B cell (primary cell): ENCODE results near the gene VNN1. TPM values are rescaled to one million over a fixed set of nuclear protein-coding genes. Genes with fewer than 3 reads are reported as not detected.

Experiments used
- ATAC-seq: fragments of 200-7000 bp; cut with Tn5 transposase; one replicate; pipeline ENCODE4 v1.10.0; 2021; ENCODE audit warnings: low read depth, mild to moderate bottlenecking, moderate number of reproducible peaks, moderate library complexity
- CTCF ChIA-PET: fragments of 350-600 bp; sonication (Branson Sonifier 250); formaldehyde crosslinking; loops from one replicate; lab custom pipeline; 2021; ENCODE audit warnings: antibody characterized with exemption, inconsistent platforms; lab: Charles Lee
- POLR2A ChIA-PET: fragments of 350-600 bp; sonication (Branson Sonifier 250); formaldehyde crosslinking; loops from one replicate; lab custom pipeline; 2021; ENCODE audit warnings: antibody characterized with exemption; lab: Charles Lee
- DNase-seq: peaks from one replicate; pipeline ENCODE4 v3.0.0; 2013
- H2AFZ ChIP-seq: 2 replicates; pipeline ENCODE4 v1.6.1; 2012; ENCODE audit warnings: mild to moderate bottlenecking, low read depth, low read length; ENCODE audit not compliant: insufficient read depth, poor library complexity, severe bottlenecking
- H3K27ac ChIP-seq, 2 donors: 1 replicate in 1 of 2; 2 replicates in 1 of 2; pipeline ENCODE4 v1.5.1; 2012 to 2013; ENCODE audit warnings: low read length in 2 of 2, mild to moderate bottlenecking in 2 of 2, moderate library complexity in 1 of 2
- H3K27me3 ChIP-seq, 4 experiments: fragments of 200-600 bp in 1 of 4; sonication (generic) in 1 of 4; replicated peaks in 1 of 4; 1 replicate in 2 of 4; 2 replicates in 2 of 4; pipeline versions ENCODE4 v1.6.1 to v1.7.0; 2013 to 2016; ENCODE audit warnings: low read length in 3 of 4, mild to moderate bottlenecking in 2 of 4, mixed read lengths in 1 of 4, moderate library complexity in 1 of 4; ENCODE audit not compliant: insufficient read depth in 4 of 4, control insufficient read depth in 3 of 4; ENCODE audit errors: control extremely low read depth in 1 of 4
- H3K36me3 ChIP-seq, 2 experiments: replicated peaks in 1 of 2; 1 replicate in 1 of 2; 2 replicates in 1 of 2; pipeline versions ENCODE4 v1.6.1 to v1.7.1; 2013; ENCODE audit warnings: low read length in 1 of 2; ENCODE audit not compliant: insufficient read depth in 2 of 2, control insufficient read depth in 1 of 2; ENCODE audit errors: control extremely low read depth in 1 of 2, extremely low read depth in 1 of 2
- H3K4me1 ChIP-seq, 2 donors: fragments of 200-600 bp in 1 of 2; sonication (generic) in 1 of 2; 1 replicate in 1 of 2; 2 replicates in 1 of 2; pipeline versions ENCODE4 v1.5.1 to v1.6.1; 2013 to 2017; ENCODE audit warnings: low read length in 2 of 2; ENCODE audit not compliant: control insufficient read depth in 2 of 2, insufficient read depth in 2 of 2
- H3K4me2 ChIP-seq: replicated peaks from 2 replicates; pipeline ENCODE3; 2012; ENCODE audit warnings: mild to moderate bottlenecking, low read depth, low read length; ENCODE audit not compliant: poor library complexity, severe bottlenecking
- H3K4me3 ChIP-seq, 5 experiments: fragments of 200-600 bp in 1 of 5; sonication (generic) in 1 of 5; 1 replicate in 3 of 5; 2 replicates in 2 of 5; pipeline versions ENCODE4 v1.5.1 to v1.7.0; 2011 to 2016; ENCODE audit warnings: low read length in 4 of 5, mild to moderate bottlenecking in 4 of 5, low read depth in 2 of 5, control low read depth in 1 of 5, moderate library complexity in 1 of 5; ENCODE audit not compliant: insufficient read depth in 1 of 5; ENCODE audit errors: control extremely low read depth in 1 of 5, extremely low read depth in 1 of 5
- H3K79me2 ChIP-seq: fragments of 200-600 bp; sonication (generic); one replicate; pipeline ENCODE4 v1.6.0; 2016; ENCODE audit warnings: low read length; ENCODE audit not compliant: control insufficient read depth, insufficient read depth
- H3K9ac ChIP-seq: fragments of 200-600 bp; sonication (generic); 2 replicates; pipeline ENCODE4 v1.6.1; 2017; ENCODE audit warnings: mild to moderate bottlenecking, low read length, moderate library complexity
- H3K9me3 ChIP-seq, 3 donors: one replicate each; pipeline versions ENCODE4 v1.6.1 to v1.7.1; 2013; ENCODE audit warnings: low read length in 2 of 3; ENCODE audit not compliant: control insufficient read depth in 2 of 3, insufficient read depth in 1 of 3; ENCODE audit errors: control extremely low read depth in 1 of 3
- H4K20me1 ChIP-seq: 2 replicates; pipeline ENCODE4 v1.6.0; 2012; ENCODE audit warnings: mild to moderate bottlenecking, low read length; ENCODE audit not compliant: insufficient read depth, control insufficient read depth, poor library complexity, severe bottlenecking
- H3K27ac Mint-ChIP-seq: one replicate; pipeline ENCODE4 v1.8.0; 2021; ENCODE audit warnings: mixed read lengths
- H3K27me3 Mint-ChIP-seq: one replicate; pipeline ENCODE4 v1.8.0; 2021; ENCODE audit warnings: mixed read lengths
- H3K4me1 Mint-ChIP-seq: one replicate; pipeline ENCODE4 v1.8.0; 2021; ENCODE audit warnings: mixed read lengths
- H3K4me3 Mint-ChIP-seq: one replicate; pipeline ENCODE4 v1.8.0; 2021; ENCODE audit warnings: mixed read lengths
- H3K9me3 Mint-ChIP-seq: one replicate; pipeline ENCODE4 v1.8.0; 2022; ENCODE audit warnings: mixed read lengths; ENCODE audit not compliant: insufficient read depth
- CTCF ChIP-seq: fragments of 200-600 bp; IDR thresholded peaks from one replicate; pipeline ENCODE4 v1.8.0; 2022; ENCODE audit warnings: antibody characterized with exemption, mild to moderate bottlenecking
- EZH2 ChIP-seq: IDR thresholded peaks from 2 replicates; pipeline ENCODE4 v1.6.1; 2012; ENCODE audit warnings: borderline replicate concordance, low read depth, mild to moderate bottlenecking, moderate library complexity, low read length; ENCODE audit not compliant: insufficient read depth, poor library complexity, severe bottlenecking
- WGBS: methylation state at CpG from one replicate; pipeline ENCODE4 v1.1.5; 2013; ENCODE audit warnings: missing lambda C conversion rate; ENCODE audit not compliant: insufficient coverage; 5-methylcytosine and 5-hydroxymethylcytosine counted together
- intact Hi-C: fragments of 100-400 bp; cut with micrococcal nuclease; formaldehyde crosslinking; loops from one replicate; pipeline ENCODE4 v1.10.0; 2022
- polyA plus RNA-seq: library from polyadenylated mRNA; depleted of rRNA; stranded (reverse); fragments of >200 nt; gene quantifications from 2 replicates; pipeline ENCODE4 v1.2.3, GENCODE V29; 2012
- total RNA-seq, 2 donors: library from RNA; stranded (reverse); fragments of 120-200 nt in 1 of 2; gene quantifications; 1 replicate in 1 of 2; 2 replicates in 1 of 2; pipeline versions ENCODE4 v1.2.3 to v1.2.4, GENCODE V29; 2013 to 2022

The VNN1 gene
- total and polyA plus RNA-seq, 2 donors (not counting 1 experiment from before 2014, with no cell fraction given), result 0.04 TPM; not detected in 1

- H3K27me3 ChIP-seq, result no peaks in the 10 kb centered on the region
- H4K20me1 ChIP-seq, result no peaks in the 10 kb centered on the region
- H3K27ac ChIP-seq, result no peak overlapping the region
- H3K79me2 ChIP-seq, result no peaks in the 10 kb centered on the region
- H3K4me2 ChIP-seq, result no peak overlapping the region
- H3K36me3 ChIP-seq, result no peaks in the 10 kb centered on the region
- no peak overlapping the region for H3K27ac Mint-ChIP-seq
- no peak overlapping the region for H3K4me3 Mint-ChIP-seq
- peaks cover under 1% of the 10 kb centered on the region for H3K4me1 Mint-ChIP-seq
- no peak overlapping the region for H3K4me3 ChIP-seq
- H3K4me1 ChIP-seq, result no peaks in the 10 kb centered on the region
- H3K9ac ChIP-seq, result no peak overlapping the region
- no peak overlapping the region for H2AFZ ChIP-seq
- CTCF ChIA-PET, result no interaction called here
- DNase-seq, result no peak
- no peak for ATAC-seq
- no peaks in the 10 kb centered on the region for H3K27me3 Mint-ChIP-seq
- POLR2A ChIA-PET, result no interaction called here
- TF ChIP-seq EZH2 (no peak), CTCF (no peak)
- H3K9me3 Mint-ChIP-seq, result no peaks in the 10 kb centered on the region
- intact Hi-C loops, result no loop called here
- no peaks in the 10 kb centered on the region for H3K9me3 ChIP-seq
- 80% methylated on average over 2 of the region's 2 CpGs for WGBS
Measured at GRCh38 chr6:132648828-132649227, 65.0 kb downstream of the VNN1 start.

GRCh38 chr6:132648356-132648755 is 65.5 kb downstream of the VNN1 start:
- Histone ChIP-seq H3K4me2 (no peak overlapping the region), H3K27ac (no peak overlapping the region), H4K20me1 (no peaks in the 10 kb centered on the region), H3K9me3 (no peaks in the 10 kb centered on the region), H2AFZ (no peak overlapping the region), H3K79me2 (no peaks in the 10 kb centered on the region), H3K4me1 (no peaks in the 10 kb centered on the region), H3K36me3 (no peaks in the 10 kb centered on the region), H3K9ac (no peak overlapping the region), H3K27me3 (no peaks in the 10 kb centered on the region), H3K4me3 (no peak overlapping the region)
- intact Hi-C loops, result no loop called here
- no CpG with 5 or more reads among the region's 2 CpGs for WGBS
- Mint-ChIP-seq H3K27ac (no peak overlapping the region), H3K9me3 (no peaks in the 10 kb centered on the region), H3K4me1 (peaks cover 3% of the 10 kb centered on the region), H3K4me3 (no peak overlapping the region), H3K27me3 (no peaks in the 10 kb centered on the region)
- no peak for DNase-seq
- TF ChIP-seq CTCF, result no peak
- no peak for TF ChIP-seq EZH2
- ChIA-PET POLR2A (no interaction called here), CTCF (no interaction called here)
- ATAC-seq, result no peak
